DND-41 (cell line): ENCODE measurements around the gene CTRB2.
A peak's percentile ranks its signal among the peaks of the same experiment; 100 is the strongest.

Experiments used
- ATAC-seq: fragments of 200-7000 bp; cut with Tn5 transposase; 3 replicates; pipeline ENCODE4 v1.9.1; 2021; ENCODE audit warnings: low read depth; ENCODE audit not compliant: insufficient read depth
- DNase-seq: peaks from one replicate; pipeline ENCODE4 v3.0.0-alpha.2; 2020
- H2AFZ ChIP-seq: 2 replicates; pipeline ENCODE4 v1.6.0; 2012; ENCODE audit warnings: low read depth, low read length
- H3K27ac ChIP-seq: 2 replicates; pipeline ENCODE4 v1.5.1; 2012; ENCODE audit warnings: low read length, inconsistent platforms
- H3K27me3 ChIP-seq: fragments of 200-600 bp; sonication (generic); 2 replicates; pipeline ENCODE4 v1.6.0; 2012; ENCODE audit warnings: low read length, mild to moderate bottlenecking, inconsistent platforms; ENCODE audit not compliant: insufficient read depth, poor library complexity
- H3K36me3 ChIP-seq: 2 replicates; pipeline ENCODE4 v1.5.1; 2012; ENCODE audit warnings: low read length, inconsistent platforms; ENCODE audit not compliant: insufficient read depth
- H3K4me1 ChIP-seq: 2 replicates; pipeline ENCODE4 v1.5.1; 2012; ENCODE audit warnings: mild to moderate bottlenecking, low read length; ENCODE audit not compliant: insufficient read depth
- H3K4me2 ChIP-seq: 2 replicates; pipeline ENCODE4 v1.6.0; 2012; ENCODE audit warnings: mild to moderate bottlenecking, moderate library complexity, low read length, inconsistent platforms; ENCODE audit not compliant: insufficient read depth
- H3K4me3 ChIP-seq, 2 experiments: fragments of 200-600 bp in 1 of 2; shearing (Covaris generic) in 1 of 2; 2 replicates each; pipeline ENCODE4 v1.5.1; 2012 to 2016; ENCODE audit warnings: inconsistent platforms in 2 of 2, low read length in 2 of 2, mild to moderate bottlenecking in 2 of 2, low read depth in 1 of 2, moderate library complexity in 1 of 2
- H3K79me2 ChIP-seq: 2 replicates; pipeline ENCODE4 v1.6.0; 2012; ENCODE audit warnings: low read length, inconsistent platforms; ENCODE audit not compliant: insufficient read depth
- H3K9ac ChIP-seq: 2 replicates; pipeline ENCODE4 v1.6.0; 2012; ENCODE audit warnings: low read depth, mild to moderate bottlenecking, inconsistent platforms, low read length, moderate library complexity
- H3K9me3 ChIP-seq: 2 replicates; pipeline ENCODE4 v1.5.1; 2012; ENCODE audit warnings: low read length, moderate library complexity, mild to moderate bottlenecking, inconsistent platforms; ENCODE audit not compliant: insufficient read depth, severe bottlenecking
- H4K20me1 ChIP-seq: 2 replicates; pipeline ENCODE4 v1.6.0; 2012; ENCODE audit warnings: low read length; ENCODE audit not compliant: insufficient read depth
- EZH2 ChIP-seq: IDR thresholded peaks from 3 replicates; pipeline ENCODE4 v1.6.1; 2012; ENCODE audit warnings: borderline replicate concordance, low read depth, mild to moderate bottlenecking, moderate library complexity, low read length, inconsistent platforms; ENCODE audit not compliant: severe bottlenecking
- TF ChIP-seq, protein P1 (sequence below): IDR thresholded peaks from 2 replicates; pipeline ENCODE4 v1.5.1; 2012; ENCODE audit warnings: borderline replicate concordance, low read length, moderate library complexity, mild to moderate bottlenecking; ENCODE audit not compliant: poor library complexity, severe bottlenecking; ENCODE audit errors: extremely low read depth

CTRB2 gene

DNA sequence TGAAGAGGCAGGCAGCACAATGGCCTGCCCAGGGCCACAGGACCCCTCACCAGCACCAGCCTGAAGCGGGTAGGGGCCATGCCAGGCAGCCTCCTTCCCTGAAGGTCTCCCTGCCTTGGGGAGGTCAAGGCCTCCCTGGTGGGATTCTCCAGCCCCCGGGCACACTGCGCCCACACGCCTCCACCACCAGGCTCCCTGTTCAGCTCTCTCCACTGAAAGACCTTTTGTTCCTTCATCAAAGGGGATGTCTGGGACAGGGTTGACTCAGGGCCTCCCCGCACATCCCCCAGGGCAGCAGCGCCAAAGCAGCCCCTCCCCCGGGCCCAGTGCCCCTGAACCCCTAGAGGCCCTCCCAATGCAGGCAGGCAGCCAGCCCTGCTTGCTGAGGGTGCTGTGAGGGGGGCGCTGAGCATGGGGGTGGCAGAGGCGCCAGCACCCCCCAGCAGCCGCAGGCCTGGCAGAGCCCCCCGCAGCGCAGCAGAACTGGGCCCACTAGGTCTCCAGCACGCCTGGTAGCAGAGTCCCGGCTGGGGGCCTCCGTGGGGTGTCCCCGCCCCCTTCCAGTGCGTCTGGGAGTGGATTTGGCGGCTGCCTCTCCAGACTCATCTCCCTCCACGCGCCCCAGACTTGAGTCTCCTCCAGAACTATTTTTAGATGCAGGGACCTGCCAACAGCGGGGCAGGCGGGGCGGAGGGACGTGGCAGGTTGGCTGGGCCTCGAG is 31.3 kb upstream of the CTRB2 start:
- no peak overlapping the region for H3K4me3 ChIP-seq
- H3K4me1 ChIP-seq, result peaks cover 6% of the 10 kb centered on the region
- 0 out of 3 replicates have a peak, but pooled peaks have one; percentile 11 for ATAC-seq
- no peak overlapping the region for H2AFZ ChIP-seq
- no peaks in the 10 kb centered on the region for H3K36me3 ChIP-seq
- no peak overlapping the region for H3K9ac ChIP-seq
- H3K27ac ChIP-seq, result no peak overlapping the region
- no peaks in the 10 kb centered on the region for H3K79me2 ChIP-seq
- no peaks in the 10 kb centered on the region for H3K9me3 ChIP-seq
- H3K27me3 ChIP-seq, result no peaks in the 10 kb centered on the region
- DNase-seq, result peak; percentile 25
- H3K4me2 ChIP-seq, result no peak overlapping the region
- H4K20me1 ChIP-seq, result peaks cover 14% of the 10 kb centered on the region
- TF ChIP-seq EZH2, result no peak
- TF ChIP-seq, protein P1, sequence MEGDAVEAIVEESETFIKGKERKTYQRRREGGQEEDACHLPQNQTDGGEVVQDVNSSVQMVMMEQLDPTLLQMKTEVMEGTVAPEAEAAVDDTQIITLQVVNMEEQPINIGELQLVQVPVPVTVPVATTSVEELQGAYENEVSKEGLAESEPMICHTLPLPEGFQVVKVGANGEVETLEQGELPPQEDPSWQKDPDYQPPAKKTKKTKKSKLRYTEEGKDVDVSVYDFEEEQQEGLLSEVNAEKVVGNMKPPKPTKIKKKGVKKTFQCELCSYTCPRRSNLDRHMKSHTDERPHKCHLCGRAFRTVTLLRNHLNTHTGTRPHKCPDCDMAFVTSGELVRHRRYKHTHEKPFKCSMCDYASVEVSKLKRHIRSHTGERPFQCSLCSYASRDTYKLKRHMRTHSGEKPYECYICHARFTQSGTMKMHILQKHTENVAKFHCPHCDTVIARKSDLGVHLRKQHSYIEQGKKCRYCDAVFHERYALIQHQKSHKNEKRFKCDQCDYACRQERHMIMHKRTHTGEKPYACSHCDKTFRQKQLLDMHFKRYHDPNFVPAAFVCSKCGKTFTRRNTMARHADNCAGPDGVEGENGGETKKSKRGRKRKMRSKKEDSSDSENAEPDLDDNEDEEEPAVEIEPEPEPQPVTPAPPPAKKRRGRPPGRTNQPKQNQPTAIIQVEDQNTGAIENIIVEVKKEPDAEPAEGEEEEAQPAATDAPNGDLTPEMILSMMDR, result no peak

DNA sequence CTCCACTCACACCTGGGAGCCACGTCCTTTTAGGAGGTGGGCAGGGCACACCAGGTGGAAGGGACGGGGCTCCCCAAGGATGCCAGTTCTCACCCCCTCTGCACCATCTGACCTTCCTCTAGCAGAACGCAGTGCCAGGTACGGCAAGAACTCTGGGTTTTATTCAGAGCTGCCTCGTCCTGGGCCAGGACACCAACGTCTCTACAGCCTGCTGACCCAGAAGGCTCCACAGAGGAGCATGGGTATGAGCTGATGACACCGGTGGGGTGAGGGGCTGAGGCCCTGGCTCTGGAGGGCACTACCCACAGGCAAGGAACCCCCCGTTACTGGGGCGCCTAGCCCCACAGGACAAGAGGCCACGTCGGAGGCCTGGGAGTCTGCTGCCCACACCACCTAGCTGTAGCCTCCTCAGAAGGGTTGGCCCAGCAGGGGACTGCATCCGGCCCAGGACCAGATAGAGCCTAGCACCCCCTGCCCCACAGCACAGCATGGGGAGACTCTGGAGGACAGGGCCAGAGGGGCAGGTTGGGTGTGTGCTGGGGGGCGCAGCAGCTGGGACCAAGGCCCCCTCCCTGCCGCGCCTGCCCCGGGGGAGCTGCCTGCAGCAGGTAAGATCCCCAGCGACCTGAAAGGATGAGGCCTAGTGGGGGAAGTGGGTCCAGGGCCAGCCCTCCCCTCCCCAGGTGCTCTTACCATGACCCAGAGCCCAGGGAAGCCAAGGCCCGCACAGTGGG is 30.6 kb upstream of the CTRB2 start:
- TF ChIP-seq, protein P1, result no peak
- TF ChIP-seq EZH2, result no peak
- no peak overlapping the region for H3K4me2 ChIP-seq

DNA sequence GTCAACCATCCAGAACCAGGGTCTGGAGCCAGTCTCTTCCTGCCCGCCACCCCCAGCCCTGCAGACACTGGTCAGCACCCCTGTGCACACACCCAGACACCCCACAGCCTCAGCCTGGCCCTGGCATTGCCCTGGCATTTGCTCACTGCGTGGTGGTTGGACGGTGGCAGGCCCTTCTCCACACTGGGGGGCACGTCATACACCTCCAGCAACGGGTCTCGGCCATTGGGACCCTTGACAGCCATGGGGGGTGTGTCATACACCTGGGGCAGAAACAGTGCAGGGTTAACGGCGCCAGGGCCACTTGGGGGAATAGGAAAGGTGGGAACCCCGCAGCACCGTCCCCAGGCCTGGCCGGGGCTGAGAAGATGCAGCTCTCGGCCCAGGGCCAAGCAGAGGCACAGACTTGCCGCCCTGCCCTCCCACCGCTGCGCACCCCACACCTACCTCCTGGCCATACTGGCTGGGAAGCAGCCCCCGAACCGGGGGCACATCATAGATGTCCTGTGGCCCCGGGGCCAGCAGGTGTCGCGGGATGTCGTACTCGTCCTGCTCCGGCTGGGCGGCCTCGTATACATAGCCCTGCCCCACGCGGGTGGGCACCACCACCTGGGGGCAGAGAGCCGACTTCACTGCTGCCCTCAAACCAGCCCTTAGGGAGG is 29.9 kb upstream of the CTRB2 start:
- ATAC-seq (no peak), DNase-seq (no peak)
- no peaks in the 10 kb centered on the region for H3K36me3 ChIP-seq
- H3K9ac ChIP-seq, result no peak overlapping the region
- peaks cover 6% of the 10 kb centered on the region for H3K4me1 ChIP-seq
- no peak overlapping the region for H2AFZ ChIP-seq
- H3K27me3 ChIP-seq, result no peaks in the 10 kb centered on the region
- H3K27ac ChIP-seq, result no peak overlapping the region
- H4K20me1 ChIP-seq, result peaks cover 14% of the 10 kb centered on the region
- no peak overlapping the region for H3K4me3 ChIP-seq
- no peaks in the 10 kb centered on the region for H3K79me2 ChIP-seq
- H3K9me3 ChIP-seq, result no peaks in the 10 kb centered on the region
- no peak overlapping the region for H3K4me2 ChIP-seq
- no peak for TF ChIP-seq EZH2
- TF ChIP-seq, protein P1, result no peak

More for the DNA sequence above, 30.6 kb upstream of the CTRB2 start:
- Histone ChIP-seq H3K4me3 (no peak overlapping the region), H3K27me3 (no peaks in the 10 kb centered on the region), H2AFZ (no peak overlapping the region), H3K36me3 (no peaks in the 10 kb centered on the region), H3K9me3 (no peaks in the 10 kb centered on the region), H4K20me1 (peaks cover 14% of the 10 kb centered on the region), H3K79me2 (no peaks in the 10 kb centered on the region), H3K4me1 (peaks cover 6% of the 10 kb centered on the region), H3K27ac (no peak overlapping the region), H3K9ac (no peak overlapping the region)
- ATAC-seq, result no peak
- no peak for DNase-seq
